Measurements from ENCODE around the gene SDR42E2.

The SDR42E2 gene

GRCh38 chr16:22198547-22199293 is 36.4 kb downstream of the SDR42E2 start:
- H3K9me3 ChIP-seq, result no peaks in the 10 kb centered on the region
- no peaks in the 10 kb centered on the region for H3K36me3 ChIP-seq
- H3K4me3 ChIP-seq, result no peak overlapping the region
- H3K27me3 ChIP-seq, result no peaks in the 10 kb centered on the region
- H3K27ac ChIP-seq, result peak overlapping the region; percentile 82 to 92
- intact Hi-C loops (cut with DNase I; ENCODE audit: low total_unique reads), result loop anchor here (2.0 to 10.0 kb wide), 2 partner anchors 100 to 176 kb away; partner anchors contain the start of gene CDR2
- no peak for DNase-seq
- H3K4me1 ChIP-seq, result peaks cover 0 to 32% (median 20%) of the 10 kb centered on the region in 4 donors
- no peak for TF ChIP-seq CTCF (IDR thresholded peaks at IDR 0.05)

- Histone ChIP-seq H3K4me1 (peaks cover 0 to 33% (median 24%) of the 10 kb centered on the region in 4 donors), H3K36me3 (no peaks in the 10 kb centered on the region), H3K27me3 (no peaks in the 10 kb centered on the region), H3K27ac (no peak overlapping the region), H3K9me3 (no peaks in the 10 kb centered on the region), H3K4me3 (no peak overlapping the region)
- DNase-seq, result no peak
- intact Hi-C loops (cut with DNase I; ENCODE audit: low total_unique reads), result no loop called here
- TF ChIP-seq CTCF (IDR thresholded peaks at IDR 0.05), result no peak
Observed at GRCh38 chr16:22202261-22202637, 39.9 kb downstream of the SDR42E2 start.

GRCh38 chr16:22203091-22203490 is 40.8 kb downstream of the SDR42E2 start:
- Histone ChIP-seq H3K9me3 (no peaks in the 10 kb centered on the region), H3K27me3 (no peaks in the 10 kb centered on the region), H3K27ac (no peak overlapping the region), H3K36me3 (no peaks in the 10 kb centered on the region), H3K4me3 (no peak overlapping the region), H3K4me1 (peaks cover 0 to 39% (median 30%) of the 10 kb centered on the region in 4 donors)
- intact Hi-C loops (cut with DNase I; ENCODE audit: low total_unique reads), result no loop called here
- DNase-seq, result no peak
- no peak for TF ChIP-seq CTCF (IDR thresholded peaks at IDR 0.05)

GRCh38 chr16:22204091-22204655 is 41.9 kb downstream of the SDR42E2 start:
- H3K4me1 ChIP-seq, result peaks cover 0 to 39% (median 32%) of the 10 kb centered on the region in 4 donors
- no peaks in the 10 kb centered on the region for H3K27me3 ChIP-seq
- no peaks in the 10 kb centered on the region for H3K36me3 ChIP-seq
- intact Hi-C loops (cut with DNase I; ENCODE audit: low total_unique reads), result no loop called here
- no peak for DNase-seq
- H3K9me3 ChIP-seq, result no peaks in the 10 kb centered on the region
- H3K27ac ChIP-seq, result no peak overlapping the region
- H3K4me3 ChIP-seq, result no peak overlapping the region
- no peak for TF ChIP-seq CTCF (IDR thresholded peaks at IDR 0.05)

- Histone ChIP-seq H3K4me3 (peak overlapping the region; percentile 90 to 95), H3K9me3 (no peaks in the 10 kb centered on the region), H3K27me3 (no peaks in the 10 kb centered on the region), H3K4me1 (peaks cover 0 to 41% (median 33%) of the 10 kb centered on the region in 4 donors), H3K36me3 (no peaks in the 10 kb centered on the region), H3K27ac (peak overlapping the region; percentile 87 to 89)
- no peak for DNase-seq
- TF ChIP-seq CTCF (IDR thresholded peaks at IDR 0.05), result no peak
- intact Hi-C loops (cut with DNase I; ENCODE audit: low total_unique reads), result loop anchor here (2.0 kb wide), 1 partner anchor 15 kb away; no protein-coding TSS in a partner anchor
Observed at GRCh38 chr16:22205577-22206012, 43.3 kb downstream of the SDR42E2 start.
